HepG2 (cell line): ENCODE results near the gene DDIT4. TPM values are rescaled to one million over a fixed set of nuclear protein-coding genes. Genes with fewer than 3 reads are reported as not detected.

Experiments used
- ATF7-NPFF ChIP-seq: sonication (generic); formaldehyde crosslinking; IDR thresholded peaks from 2 replicates; pipeline ENCODE4 v1.8.1; 2023; ENCODE audit warnings: mild to moderate bottlenecking, low read depth, missing genetic modification reagents, moderate library complexity
- ETV5 ChIP-seq: IDR thresholded peaks from 2 replicates; pipeline ENCODE4 v1.6.1; 2018; ENCODE audit warnings: missing biosample characterization, missing genetic modification reagents, inconsistent platforms, borderline replicate concordance
- MYC ChIP-seq: sonication (generic); formaldehyde crosslinking; IDR thresholded peaks from 2 replicates; pipeline ENCODE4 v1.9.0; 2021; ENCODE audit warnings: missing genetic modification reagents, borderline replicate concordance
- SALL2 ChIP-seq: sonication (generic); formaldehyde crosslinking; IDR thresholded peaks from 2 replicates; pipeline ENCODE4 v1.8.1; 2023; ENCODE audit warnings: mild to moderate bottlenecking, missing genetic modification reagents, inconsistent platforms
- XRCC5 ChIP-seq: fragments of 200-400 bp; formaldehyde crosslinking; optimal IDR thresholded peaks from 2 replicates; pipeline ENCODE3; 2017; ENCODE audit warnings: mild to moderate bottlenecking, low read length
- ZNF570 ChIP-seq: sonication (generic); formaldehyde crosslinking; IDR thresholded peaks from 2 replicates; pipeline ENCODE4 v1.4.0; 2020; ENCODE audit warnings: mild to moderate bottlenecking, missing genetic modification reagents, borderline replicate concordance
- ZNF572 ChIP-seq: sonication (generic); formaldehyde crosslinking; IDR thresholded peaks from 2 replicates; pipeline ENCODE4 v1.5.1; 2020; ENCODE audit warnings: mild to moderate bottlenecking, missing genetic modification reagents
- ZNF670 ChIP-seq: sonication (generic); formaldehyde crosslinking; IDR thresholded peaks from 2 replicates; pipeline ENCODE4 v1.8.0; 2022; ENCODE audit warnings: mild to moderate bottlenecking, missing genetic modification reagents, borderline replicate concordance
- ZNF772 ChIP-seq: sonication (generic); formaldehyde crosslinking; IDR thresholded peaks from 2 replicates; pipeline ENCODE4 v1.5.0; 2020; ENCODE audit warnings: mild to moderate bottlenecking, missing genetic modification reagents
- ZNF816 ChIP-seq: sonication (generic); formaldehyde crosslinking; IDR thresholded peaks from 2 replicates; pipeline ENCODE4 v1.8.0; 2022; ENCODE audit warnings: missing genetic modification reagents, mild to moderate bottlenecking, borderline replicate concordance
- polyA plus RNA-seq, 8 experiments: library from polyadenylated mRNA; depleted of rRNA in 3 of 8; stranded (reverse) in 7 of 8; unstranded in 1 of 8; fragments of >200 nt; fragmentation: Illumina TruSeq in 4 of 8; extraction: Trizol in 4 of 8; gene quantifications; 2 replicates each; pipeline versions ENCODE4 v1.2.1 to v1.2.3, GENCODE V29; 2011 to 2016; ENCODE audit warnings: low read depth in 4 of 8, missing spikeins in 1 of 8, mixed read lengths in 1 of 8; ENCODE audit not compliant: insufficient read depth in 1 of 8
- total RNA-seq, 5 experiments: library from RNA; depleted of rRNA; stranded (reverse); fragments of >200 nt; fragmentation: Illumina TruSeq; extraction: Trizol; gene quantifications; 2 replicates each; pipeline ENCODE4 v1.2.3, GENCODE V29; 2016; ENCODE audit warnings: low read depth in 1 of 5
- TF ChIP-seq, protein P1 (sequence below): sonication (generic); formaldehyde crosslinking; IDR thresholded peaks from 2 replicates; pipeline ENCODE4 v1.4.0; 2020; ENCODE audit warnings: missing genetic modification reagents
- TF ChIP-seq, protein P2 (sequence below): sonication (generic); formaldehyde crosslinking; conservative IDR thresholded peaks from 2 replicates; pipeline ENCODE4 v1.4.0; 2020; ENCODE audit warnings: missing genetic modification reagents
- TF ChIP-seq, protein P3 (sequence below): sonication (generic); formaldehyde crosslinking; IDR thresholded peaks from 2 replicates; pipeline ENCODE4 v1.8.1; 2023; ENCODE audit warnings: mild to moderate bottlenecking, missing genetic modification reagents
- TF ChIP-seq, protein P4 (sequence below): sonication (generic); formaldehyde crosslinking; conservative IDR thresholded peaks from 2 replicates; pipeline ENCODE4 v1.4.0; 2020; ENCODE audit warnings: missing genetic modification reagents
- TF ChIP-seq, protein P5 (sequence below): sonication (generic); formaldehyde crosslinking; IDR thresholded peaks from 2 replicates; pipeline ENCODE4 v1.8.1; 2022; ENCODE audit warnings: mild to moderate bottlenecking, missing genetic modification reagents
- TF ChIP-seq, protein P6 (sequence below): sonication (generic); formaldehyde crosslinking; IDR thresholded peaks from 2 replicates; pipeline ENCODE4 v1.4.0; 2020; ENCODE audit warnings: mild to moderate bottlenecking, missing genetic modification reagents

Gene DDIT4
- total and polyA plus RNA-seq, 2 of the 13 experiments (the other 11 are each of a cell fraction or from before 2014, with no cell fraction given) = 35.6 to 40.7 TPM

DNA sequence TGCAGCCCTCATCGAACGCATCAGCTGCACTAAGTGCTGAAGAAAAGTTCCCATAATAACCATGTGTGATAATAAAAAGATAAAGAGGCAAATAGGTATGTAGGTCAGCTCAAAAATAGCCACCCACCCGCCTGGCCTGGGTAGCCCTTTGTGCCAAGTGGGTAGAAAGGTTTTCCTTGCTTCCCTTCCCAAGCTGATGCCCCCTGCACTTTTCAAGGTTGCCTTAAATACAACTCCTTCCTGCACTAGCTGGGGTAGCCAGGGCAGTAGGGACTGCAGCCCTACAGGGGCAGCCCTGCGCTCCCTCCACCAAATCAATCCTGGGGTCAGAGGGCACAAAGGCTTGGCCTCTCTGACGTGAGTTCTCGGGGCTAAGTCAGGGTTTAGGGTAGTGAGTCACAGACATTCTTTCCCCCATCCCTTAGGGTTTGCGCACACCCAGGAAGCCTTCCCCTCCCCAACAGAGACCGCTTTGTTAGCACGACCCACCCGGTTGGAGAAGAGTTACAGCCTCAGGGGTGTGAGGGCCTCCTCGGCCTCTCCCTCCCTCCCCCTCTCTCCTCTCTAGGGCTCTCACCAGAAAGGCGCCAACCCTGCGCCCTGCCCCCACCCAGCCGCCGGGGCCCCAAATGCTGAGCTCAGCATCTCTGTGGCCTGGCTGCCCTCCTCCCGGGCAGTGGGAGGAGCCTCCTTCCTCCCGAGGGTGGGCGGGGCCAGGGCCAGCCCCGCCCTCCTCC lies 13.3 kb upstream of the DDIT4 start (continued):
- TF ChIP-seq MYC (CRISPR knock-in tag) (peak; percentile 63; the same call in 1 of the 2 replicates), XRCC5 (no peak), ZNF570 (CRISPR knock-in tag) (no peak), ZNF670 (CRISPR knock-in tag) (peak; percentile 87), ZNF572 (CRISPR knock-in tag) (no peak), ZNF772 (CRISPR knock-in tag) (no peak), ETV5 (peak; percentile 65; the same call in 1 of the 2 replicates), ATF7-NPFF (CRISPR knock-in tag) (no peak), SALL2 (CRISPR knock-in tag) (peak; percentile 25; the same call in 1 of the 2 replicates), ZNF816 (peak; percentile 48; the same call in 1 of the 2 replicates)
- TF ChIP-seq, protein P1, sequence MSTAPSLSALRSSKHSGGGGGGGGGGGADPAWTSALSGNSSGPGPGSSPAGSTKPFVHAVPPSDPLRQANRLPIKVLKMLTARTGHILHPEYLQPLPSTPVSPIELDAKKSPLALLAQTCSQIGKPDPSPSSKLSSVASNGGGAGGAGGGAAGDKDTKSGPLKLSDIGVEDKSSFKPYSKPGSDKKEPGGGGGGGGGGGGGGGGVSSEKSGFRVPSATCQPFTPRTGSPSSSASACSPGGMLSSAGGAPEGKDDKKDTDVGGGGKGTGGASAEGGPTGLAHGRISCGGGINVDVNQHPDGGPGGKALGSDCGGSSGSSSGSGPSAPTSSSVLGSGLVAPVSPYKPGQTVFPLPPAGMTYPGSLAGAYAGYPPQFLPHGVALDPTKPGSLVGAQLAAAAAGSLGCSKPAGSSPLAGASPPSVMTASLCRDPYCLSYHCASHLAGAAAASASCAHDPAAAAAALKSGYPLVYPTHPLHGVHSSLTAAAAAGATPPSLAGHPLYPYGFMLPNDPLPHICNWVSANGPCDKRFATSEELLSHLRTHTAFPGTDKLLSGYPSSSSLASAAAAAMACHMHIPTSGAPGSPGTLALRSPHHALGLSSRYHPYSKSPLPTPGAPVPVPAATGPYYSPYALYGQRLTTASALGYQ = no peak; the same call in 1 of the 2 replicates
- TF ChIP-seq, protein P2, sequence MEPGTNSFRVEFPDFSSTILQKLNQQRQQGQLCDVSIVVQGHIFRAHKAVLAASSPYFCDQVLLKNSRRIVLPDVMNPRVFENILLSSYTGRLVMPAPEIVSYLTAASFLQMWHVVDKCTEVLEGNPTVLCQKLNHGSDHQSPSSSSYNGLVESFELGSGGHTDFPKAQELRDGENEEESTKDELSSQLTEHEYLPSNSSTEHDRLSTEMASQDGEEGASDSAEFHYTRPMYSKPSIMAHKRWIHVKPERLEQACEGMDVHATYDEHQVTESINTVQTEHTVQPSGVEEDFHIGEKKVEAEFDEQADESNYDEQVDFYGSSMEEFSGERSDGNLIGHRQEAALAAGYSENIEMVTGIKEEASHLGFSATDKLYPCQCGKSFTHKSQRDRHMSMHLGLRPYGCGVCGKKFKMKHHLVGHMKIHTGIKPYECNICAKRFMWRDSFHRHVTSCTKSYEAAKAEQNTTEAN (CRISPR knock-in tag) = no peak
- TF ChIP-seq, protein P3, sequence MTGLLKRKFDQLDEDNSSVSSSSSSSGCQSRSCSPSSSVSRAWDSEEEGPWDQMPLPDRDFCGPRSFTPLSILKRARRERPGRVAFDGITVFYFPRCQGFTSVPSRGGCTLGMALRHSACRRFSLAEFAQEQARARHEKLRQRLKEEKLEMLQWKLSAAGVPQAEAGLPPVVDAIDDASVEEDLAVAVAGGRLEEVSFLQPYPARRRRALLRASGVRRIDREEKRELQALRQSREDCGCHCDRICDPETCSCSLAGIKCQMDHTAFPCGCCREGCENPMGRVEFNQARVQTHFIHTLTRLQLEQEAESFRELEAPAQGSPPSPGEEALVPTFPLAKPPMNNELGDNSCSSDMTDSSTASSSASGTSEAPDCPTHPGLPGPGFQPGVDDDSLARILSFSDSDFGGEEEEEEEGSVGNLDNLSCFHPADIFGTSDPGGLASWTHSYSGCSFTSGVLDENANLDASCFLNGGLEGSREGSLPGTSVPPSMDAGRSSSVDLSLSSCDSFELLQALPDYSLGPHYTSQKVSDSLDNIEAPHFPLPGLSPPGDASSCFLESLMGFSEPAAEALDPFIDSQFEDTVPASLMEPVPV (CRISPR knock-in tag) = peak; percentile 84; the same call in 1 of the 2 replicates
- TF ChIP-seq, protein P4, sequence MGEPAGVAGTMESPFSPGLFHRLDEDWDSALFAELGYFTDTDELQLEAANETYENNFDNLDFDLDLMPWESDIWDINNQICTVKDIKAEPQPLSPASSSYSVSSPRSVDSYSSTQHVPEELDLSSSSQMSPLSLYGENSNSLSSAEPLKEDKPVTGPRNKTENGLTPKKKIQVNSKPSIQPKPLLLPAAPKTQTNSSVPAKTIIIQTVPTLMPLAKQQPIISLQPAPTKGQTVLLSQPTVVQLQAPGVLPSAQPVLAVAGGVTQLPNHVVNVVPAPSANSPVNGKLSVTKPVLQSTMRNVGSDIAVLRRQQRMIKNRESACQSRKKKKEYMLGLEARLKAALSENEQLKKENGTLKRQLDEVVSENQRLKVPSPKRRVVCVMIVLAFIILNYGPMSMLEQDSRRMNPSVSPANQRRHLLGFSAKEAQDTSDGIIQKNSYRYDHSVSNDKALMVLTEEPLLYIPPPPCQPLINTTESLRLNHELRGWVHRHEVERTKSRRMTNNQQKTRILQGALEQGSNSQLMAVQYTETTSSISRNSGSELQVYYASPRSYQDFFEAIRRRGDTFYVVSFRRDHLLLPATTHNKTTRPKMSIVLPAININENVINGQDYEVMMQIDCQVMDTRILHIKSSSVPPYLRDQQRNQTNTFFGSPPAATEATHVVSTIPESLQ (CRISPR knock-in tag) = 0 out of 2 replicates have a peak, but pooled peaks have one; percentile 32
- TF ChIP-seq, protein P5, sequence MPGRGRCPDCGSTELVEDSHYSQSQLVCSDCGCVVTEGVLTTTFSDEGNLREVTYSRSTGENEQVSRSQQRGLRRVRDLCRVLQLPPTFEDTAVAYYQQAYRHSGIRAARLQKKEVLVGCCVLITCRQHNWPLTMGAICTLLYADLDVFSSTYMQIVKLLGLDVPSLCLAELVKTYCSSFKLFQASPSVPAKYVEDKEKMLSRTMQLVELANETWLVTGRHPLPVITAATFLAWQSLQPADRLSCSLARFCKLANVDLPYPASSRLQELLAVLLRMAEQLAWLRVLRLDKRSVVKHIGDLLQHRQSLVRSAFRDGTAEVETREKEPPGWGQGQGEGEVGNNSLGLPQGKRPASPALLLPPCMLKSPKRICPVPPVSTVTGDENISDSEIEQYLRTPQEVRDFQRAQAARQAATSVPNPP (CRISPR knock-in tag) = no peak
- TF ChIP-seq, protein P6, sequence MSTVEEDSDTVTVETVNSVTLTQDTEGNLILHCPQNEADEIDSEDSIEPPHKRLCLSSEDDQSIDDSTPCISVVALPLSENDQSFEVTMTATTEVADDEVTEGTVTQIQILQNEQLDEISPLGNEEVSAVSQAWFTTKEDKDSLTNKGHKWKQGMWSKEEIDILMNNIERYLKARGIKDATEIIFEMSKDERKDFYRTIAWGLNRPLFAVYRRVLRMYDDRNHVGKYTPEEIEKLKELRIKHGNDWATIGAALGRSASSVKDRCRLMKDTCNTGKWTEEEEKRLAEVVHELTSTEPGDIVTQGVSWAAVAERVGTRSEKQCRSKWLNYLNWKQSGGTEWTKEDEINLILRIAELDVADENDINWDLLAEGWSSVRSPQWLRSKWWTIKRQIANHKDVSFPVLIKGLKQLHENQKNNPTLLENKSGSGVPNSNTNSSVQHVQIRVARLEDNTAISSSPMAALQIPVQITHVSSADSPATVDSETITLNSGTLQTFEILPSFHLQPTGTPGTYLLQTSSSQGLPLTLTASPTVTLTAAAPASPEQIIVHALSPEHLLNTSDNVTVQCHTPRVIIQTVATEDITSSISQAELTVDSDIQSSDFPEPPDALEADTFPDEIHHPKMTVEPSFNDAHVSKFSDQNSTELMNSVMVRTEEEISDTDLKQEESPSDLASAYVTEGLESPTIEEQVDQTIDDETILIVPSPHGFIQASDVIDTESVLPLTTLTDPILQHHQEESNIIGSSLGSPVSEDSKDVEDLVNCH (CRISPR knock-in tag) = no peak; the same call in 1 of the 2 replicates
